SK-N-SH (cell line): ENCODE results near the gene GNL3L. TPM values are rescaled to one million over a fixed set of nuclear protein-coding genes. Genes with fewer than 3 reads are reported as not detected.

Experiments used
- CTCF ChIA-PET: fragments of 300-600, 350-600 bp; formaldehyde crosslinking; extraction: SDS; loops from one replicate; lab custom pipeline; 2021; lab: Yijun Ruan, JAX
- POLR2A ChIA-PET: fragments of 350-600 bp; sonication (Branson Sonifier 250); formaldehyde crosslinking; extraction: SDS; loops from one replicate; lab custom pipeline; 2020; ENCODE audit warnings: antibody characterized with exemption, inconsistent platforms; lab: Yijun Ruan, JAX
- DNase-seq: peaks from one replicate; pipeline ENCODE4 v3.0.0; 2012
- H2AFZ ChIP-seq: fragments of 200-600 bp; sonication (generic); 2 replicates; pipeline ENCODE4 v1.8.1; 2016; ENCODE audit warnings: antibody characterized with exemption, mild to moderate bottlenecking, low read depth
- H3F3A ChIP-seq: fragments of 200-600 bp; sonication (generic); replicated peaks from 2 replicates; pipeline ENCODE3; 2016; ENCODE audit warnings: antibody characterized with exemption, mild to moderate bottlenecking; ENCODE audit not compliant: insufficient read depth
- H3K27ac ChIP-seq, 2 experiments: fragments of 200-500 bp in 1 of 2; fragments of 200-600 bp in 1 of 2; sonication (Bioruptor generic) in 1 of 2; sonication (generic), shearing (Covaris generic) in 1 of 2; 2 replicates each; pipeline versions ENCODE4 v1.5.1 to v1.6.1; 2014 to 2016; ENCODE audit warnings: low read depth in 2 of 2, inconsistent platforms in 1 of 2, low read length in 1 of 2, mild to moderate bottlenecking in 1 of 2, mixed read lengths in 1 of 2
- H3K27me3 ChIP-seq: fragments of 200-600 bp; sonication (generic), shearing (Covaris generic); 2 replicates; pipeline ENCODE4 v1.6.1; 2016; ENCODE audit warnings: mixed run types; ENCODE audit not compliant: insufficient read depth
- H3K36me3 ChIP-seq, 2 experiments: fragments of 200-500 bp in 1 of 2; fragments of 200-600 bp in 1 of 2; sonication (Bioruptor generic) in 1 of 2; sonication (generic) in 1 of 2; replicated peaks in 1 of 2; 2 replicates each; pipeline versions ENCODE3 to v1.5.1; 2014 to 2016; ENCODE audit warnings: low read length in 1 of 2, mild to moderate bottlenecking in 1 of 2; ENCODE audit not compliant: insufficient read depth in 2 of 2, control insufficient read depth in 1 of 2
- H3K4me1 ChIP-seq, 2 experiments: fragments of 200-500 bp in 1 of 2; fragments of 200-600 bp in 1 of 2; sonication (Bioruptor generic) in 1 of 2; sonication (generic), shearing (Covaris generic) in 1 of 2; 2 replicates each; pipeline versions ENCODE4 v1.5.1 to v1.6.1; 2014 to 2016; ENCODE audit warnings: low read depth in 1 of 2, low read length in 1 of 2, mixed run types in 1 of 2; ENCODE audit not compliant: insufficient read depth in 2 of 2, control insufficient read depth in 1 of 2
- H3K4me2 ChIP-seq: fragments of 200-600 bp; sonication (generic), shearing (Covaris generic); 2 replicates; pipeline ENCODE4 v1.6.1; 2017; ENCODE audit warnings: mixed run types
- H3K4me3 ChIP-seq, 2 experiments: fragments of 200-500 bp in 1 of 2; fragments of 200-600 bp in 1 of 2; sonication (Bioruptor generic) in 1 of 2; sonication (generic), shearing (Covaris generic) in 1 of 2; 2 replicates each; pipeline versions ENCODE4 v1.5.1 to v1.8.1; 2014 to 2016; ENCODE audit warnings: low read depth in 2 of 2, inconsistent platforms in 1 of 2, low read length in 1 of 2, mild to moderate bottlenecking in 1 of 2, mixed read lengths in 1 of 2, moderate library complexity in 1 of 2
- H3K79me2 ChIP-seq: fragments of 200-600 bp; sonication (generic); 2 replicates; pipeline ENCODE4 v1.8.1; 2017; ENCODE audit warnings: mild to moderate bottlenecking; ENCODE audit not compliant: insufficient read depth
- H3K9ac ChIP-seq: fragments of 200-600 bp; sonication (generic); 2 replicates; pipeline ENCODE4 v1.6.1; 2017; ENCODE audit warnings: mixed run types
- H3K9me2 ChIP-seq: fragments of 200-600 bp; sonication (generic); 2 replicates; pipeline ENCODE4 v1.6.1; 2017; ENCODE audit warnings: mixed run types
- H3K9me3 ChIP-seq: fragments of 200-600 bp; sonication (generic); 2 replicates; pipeline ENCODE4 v1.6.1; 2017; ENCODE audit warnings: mixed run types, mild to moderate bottlenecking, moderate library complexity
- H4K20me1 ChIP-seq: fragments of 200-600 bp; sonication (generic); 2 replicates; pipeline ENCODE4 v1.6.1; 2017; ENCODE audit warnings: mild to moderate bottlenecking, mixed run types; ENCODE audit not compliant: insufficient read depth
- ELF1 ChIP-seq: IDR thresholded peaks from 2 replicates; pipeline ENCODE4 v1.4.0; 2012
- EP300 ChIP-seq, 2 experiments: IDR thresholded peaks; 2 replicates each; pipeline versions ENCODE4 v1.4.0 to v1.6.1; 2012; ENCODE audit warnings: borderline replicate concordance in 1 of 2, low read depth in 1 of 2, low read length in 1 of 2
- FOXJ3 ChIP-seq: sonication (generic); formaldehyde crosslinking; IDR thresholded peaks from 2 replicates; pipeline ENCODE4 v1.5.1; 2020; ENCODE audit warnings: mild to moderate bottlenecking, missing genetic modification reagents
- GATA2 ChIP-seq: sonication (generic); formaldehyde crosslinking; IDR thresholded peaks from 2 replicates; pipeline ENCODE4 v1.5.0; 2020; ENCODE audit warnings: mild to moderate bottlenecking, missing genetic modification reagents
- MEF2A ChIP-seq: IDR thresholded peaks from 2 replicates; pipeline ENCODE4 v1.4.0; 2012; ENCODE audit warnings: low read depth, borderline replicate concordance
- MXI1 ChIP-seq: IDR thresholded peaks from 2 replicates; pipeline ENCODE4 v1.6.1; 2012; ENCODE audit warnings: mild to moderate bottlenecking, low read depth, low read length, improper control_type of control experiment
- NRF1 ChIP-seq: IDR thresholded peaks from 2 replicates; pipeline ENCODE4 v1.6.1; 2012; ENCODE audit warnings: low read depth, mild to moderate bottlenecking, low read length
- PBX3 ChIP-seq: IDR thresholded peaks from 2 replicates; pipeline ENCODE4; 2012
- POLR2AphosphoS5 ChIP-seq: IDR thresholded peaks from 2 replicates; pipeline ENCODE4 v1.6.1; 2012; ENCODE audit warnings: low read depth, low read length
- RFX5 ChIP-seq: IDR thresholded peaks from 2 replicates; pipeline ENCODE4 v1.6.1; 2012; ENCODE audit warnings: mild to moderate bottlenecking, improper control_type of control experiment, low read length
- TAF1 ChIP-seq: IDR thresholded peaks from 2 replicates; pipeline ENCODE4 v1.6.1; 2012; ENCODE audit warnings: low read depth, mild to moderate bottlenecking, low read length, moderate library complexity, borderline replicate concordance
- TCF12 ChIP-seq: IDR thresholded peaks from 2 replicates; pipeline ENCODE4 v1.4.0; 2012
- TEAD4 ChIP-seq: IDR thresholded peaks from 2 replicates; pipeline ENCODE4 v1.4.0; 2012; ENCODE audit warnings: mild to moderate bottlenecking, borderline replicate concordance; ENCODE audit not compliant: insufficient read depth
- USF2 ChIP-seq: fragments of 150-350 bp; IDR thresholded peaks from 2 replicates; pipeline ENCODE4 v1.6.1; 2017; ENCODE audit warnings: antibody characterized with exemption, low read length, low read depth, borderline replicate concordance
- YY1 ChIP-seq: IDR thresholded peaks from 2 replicates; pipeline ENCODE4 v1.4.0; 2012; ENCODE audit warnings: low read depth, mild to moderate bottlenecking
- ZBTB33 ChIP-seq: IDR thresholded peaks from 2 replicates; pipeline ENCODE4 v1.4.0; 2012; ENCODE audit warnings: low read depth, borderline replicate concordance
- WGBS: methylation state at CpG from one replicate; pipeline ENCODE4 v1.1.6; 2017; ENCODE audit warnings: low lambda C conversion rate; 5-methylcytosine and 5-hydroxymethylcytosine counted together
- polyA plus RNA-seq, 3 experiments: library from polyadenylated mRNA; depleted of rRNA; stranded (reverse); fragments of >200 nt; gene quantifications; 2 replicates each; pipeline ENCODE4 v1.2.3, GENCODE V29; 2012

GNL3L gene
- polyA plus RNA-seq, 1 of the 3 experiments (the other 2 are of a cell fraction) = 16.3 TPM

GRCh38 chrX:54495814-54496516, 34.1 kb upstream of the GNL3L start, which contains the start of gene FGD1:
TSS of gene FGD1 (minus strand) at chrX:54496234. CDS start at chrX:54495432, 802 bp downstream.
- CTCF ChIA-PET = no interaction called here
- H3K9me2 ChIP-seq = no peaks in the 10 kb centered on the region
- peak within 1 kb of the TSS; percentile 76 for H3K9ac ChIP-seq
- TF ChIP-seq POLR2AphosphoS5 (0 out of 2 replicates have a peak, but pooled peaks have one; percentile 17), FOXJ3 (no peak), GATA2 (CRISPR knock-in tag) (no peak), EP300 (IDR thresholded peaks at IDR 0.05; ENCODE audit: borderline replicate concordance in 1 of 2, low read depth in 1 of 2, low read length in 1 of 2) (peak in 1 of 2 experiments; percentile 9; a peak in 1 of 4 replicates)
- peaks cover 7% of the 10 kb centered on the region for H3F3A ChIP-seq
- H3K9me3 ChIP-seq = no peaks in the 10 kb centered on the region
- H3K4me1 ChIP-seq = peaks cover 0 to 10% of the 10 kb centered on the region in 2 experiments; a peak in 1 of 4 replicates
- H3K27me3 ChIP-seq = peaks cover 12% of the 10 kb centered on the region; the same call in 1 of the 2 replicates
- H3K79me2 ChIP-seq = peaks cover 38% of the 10 kb centered on the region
- H3K4me3 ChIP-seq = peak within 1 kb of the TSS; percentile 62 to 63
- H3K27ac ChIP-seq = peak within 1 kb of the TSS; percentile 51 to 72
- no peaks in the 10 kb centered on the region for H3K36me3 ChIP-seq
- H4K20me1 ChIP-seq = no peaks in the 10 kb centered on the region
- DNase-seq = peak; percentile 92
- peak within 1 kb of the TSS; percentile 63 for H3K4me2 ChIP-seq
- WGBS = 5% methylated on average over 9 of the region's 51 CpGs
- peak within 1 kb of the TSS; percentile 79 for H2AFZ ChIP-seq
- POLR2A ChIA-PET = interaction anchor here (0.6 to 1.2 kb wide), 2 partner anchors 143 to 314 kb away, joined by 3 to 4 read pairs; no protein-coding TSS in a partner anchor

- H3K4me2 ChIP-seq = peak overlapping the region; percentile 63; the same call in 1 of the 2 replicates
- peak overlapping the region; percentile 24 to 56; a peak in 3 of 4 replicates for H3K27ac ChIP-seq
- H3K27me3 ChIP-seq = peaks cover 12% of the 10 kb centered on the region; the same call in 1 of the 2 replicates
- ChIA-PET POLR2A (interaction anchor here (0.6 kb wide), 1 partner anchor 49 kb away, joined by 4 read pairs; no protein-coding TSS in a partner anchor), CTCF (no interaction called here)
- peaks cover 7% of the 10 kb centered on the region for H3F3A ChIP-seq
- H3K79me2 ChIP-seq = peaks cover 33% of the 10 kb centered on the region
- no peaks in the 10 kb centered on the region for H3K9me2 ChIP-seq
- peak overlapping the region; percentile 42 for H2AFZ ChIP-seq
- no peak for DNase-seq
- no peaks in the 10 kb centered on the region for H4K20me1 ChIP-seq
- no peak for TF ChIP-seq ELF1
- TF ChIP-seq MEF2A = no peak
- no peak for TF ChIP-seq RFX5
- TF ChIP-seq YY1 = no peak
- no peak for TF ChIP-seq PBX3
- TF ChIP-seq TCF12 = no peak
- no peak for TF ChIP-seq TEAD4
- no peak for TF ChIP-seq MXI1
- no peak for TF ChIP-seq TAF1
- TF ChIP-seq ZBTB33 = no peak
- TF ChIP-seq USF2 = no peak
- no peak for TF ChIP-seq NRF1
- 67% methylated on average over 5 of the region's 5 CpGs for WGBS
- H3K4me1 ChIP-seq = peaks cover 0 to 10% of the 10 kb centered on the region in 2 experiments; a peak in 1 of 4 replicates
- peak overlapping the region; percentile 76; the same call in 1 of the 2 replicates for H3K9ac ChIP-seq
- peak overlapping the region; percentile 62 to 63; a peak in 3 of 4 replicates for H3K4me3 ChIP-seq
- H3K9me3 ChIP-seq = no peaks in the 10 kb centered on the region
- no peaks in the 10 kb centered on the region for H3K36me3 ChIP-seq
Observed at GRCh38 chrX:54496517-54496852, 33.5 kb upstream of the GNL3L start.
